Gastroesophageal sphincter (tissue), 3 donors: ENCODE measurements around the gene ETV3L.

Source experiments
- EP300 ChIP-seq: sonication (generic); formaldehyde crosslinking; IDR thresholded peaks from one replicate; pipeline ENCODE4 v1.6.1; 2017; ENCODE audit warnings: antibody characterized with exemption, mild to moderate bottlenecking
- POLR2A ChIP-seq, 2 donors: fragments of 450-650 bp; IDR thresholded peaks; one replicate each; pipeline ENCODE4 v1.6.1; 2017; ENCODE audit warnings: antibody characterized with exemption in 2 of 2, mild to moderate bottlenecking in 2 of 2, moderate library complexity in 1 of 2
- POLR2AphosphoS5 ChIP-seq: sonication (generic); formaldehyde crosslinking; IDR thresholded peaks from one replicate; pipeline ENCODE4 v1.6.1; 2017; ENCODE audit warnings: antibody characterized with exemption
- TF ChIP-seq, protein P1 (sequence below), 4 experiments: fragments of 200-600 bp in 2 of 4; fragments of 450-650 bp in 2 of 4; sonication (generic) in 1 of 4; IDR thresholded peaks; one replicate each; pipeline ENCODE4 v1.5.1; 2017 to 2019; ENCODE audit warnings: antibody characterized with exemption in 4 of 4, mild to moderate bottlenecking in 2 of 4, moderate library complexity in 2 of 4

DNA sequence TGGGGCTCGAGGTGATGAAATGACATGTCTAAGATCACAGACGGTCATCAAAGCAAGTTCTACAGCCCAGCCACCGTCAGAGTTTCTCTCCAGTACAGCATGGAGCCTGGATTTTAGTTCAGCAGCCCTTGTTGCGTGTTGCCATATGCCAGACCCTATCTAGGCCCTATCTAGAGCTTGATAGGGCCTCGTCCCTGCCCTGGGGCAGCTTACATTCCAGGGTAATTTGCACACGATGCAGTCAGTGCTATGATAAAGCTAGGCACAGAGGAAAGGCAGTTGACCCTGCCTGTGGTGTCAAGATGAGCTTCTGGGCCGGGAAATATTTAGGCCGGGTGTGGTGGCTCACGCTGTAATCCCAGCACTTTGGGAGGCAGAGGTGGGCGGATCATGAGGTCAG is 18.9 kb downstream of the ETV3L start:
- no peak for TF ChIP-seq EP300
- TF ChIP-seq POLR2AphosphoS5: no peak
- TF ChIP-seq POLR2A (IDR thresholded peaks at IDR 0.05): no peak
- TF ChIP-seq, protein P1, sequence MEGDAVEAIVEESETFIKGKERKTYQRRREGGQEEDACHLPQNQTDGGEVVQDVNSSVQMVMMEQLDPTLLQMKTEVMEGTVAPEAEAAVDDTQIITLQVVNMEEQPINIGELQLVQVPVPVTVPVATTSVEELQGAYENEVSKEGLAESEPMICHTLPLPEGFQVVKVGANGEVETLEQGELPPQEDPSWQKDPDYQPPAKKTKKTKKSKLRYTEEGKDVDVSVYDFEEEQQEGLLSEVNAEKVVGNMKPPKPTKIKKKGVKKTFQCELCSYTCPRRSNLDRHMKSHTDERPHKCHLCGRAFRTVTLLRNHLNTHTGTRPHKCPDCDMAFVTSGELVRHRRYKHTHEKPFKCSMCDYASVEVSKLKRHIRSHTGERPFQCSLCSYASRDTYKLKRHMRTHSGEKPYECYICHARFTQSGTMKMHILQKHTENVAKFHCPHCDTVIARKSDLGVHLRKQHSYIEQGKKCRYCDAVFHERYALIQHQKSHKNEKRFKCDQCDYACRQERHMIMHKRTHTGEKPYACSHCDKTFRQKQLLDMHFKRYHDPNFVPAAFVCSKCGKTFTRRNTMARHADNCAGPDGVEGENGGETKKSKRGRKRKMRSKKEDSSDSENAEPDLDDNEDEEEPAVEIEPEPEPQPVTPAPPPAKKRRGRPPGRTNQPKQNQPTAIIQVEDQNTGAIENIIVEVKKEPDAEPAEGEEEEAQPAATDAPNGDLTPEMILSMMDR (IDR thresholded peaks at IDR 0.05): no peak
